NCI-H526 treated with DMSO at 0.1 percent for 48 hours (cell line): ENCODE results near the gene CRB1.
"Not testable (repeated sequence)": the region's sequence is repeated elsewhere in the genome, so short reads cannot be mapped to it uniquely, and the experiment has no call there.

ENCODE experiments used
- DNase-seq: peaks from one replicate; lab custom pipeline; 2025; lab: John Stamatoyannopoulos, UW

Gene CRB1

GRCh38 chr1:197400522-197400902 is 132.5 kb downstream of the CRB1 start:
- DNase-seq: no peak

GRCh38 chr1:197402189-197402588 is 134.1 kb downstream of the CRB1 start:
- DNase-seq: no peak

GRCh38 chr1:197404774-197405173 is 136.7 kb downstream of the CRB1 start:
- DNase-seq: not testable (repeated sequence)

- not testable (repeated sequence) for DNase-seq
Measured at GRCh38 chr1:197405614-197406013, 137.6 kb downstream of the CRB1 start.

GRCh38 chr1:197413564-197413963 is 145.5 kb downstream of the CRB1 start:
- no peak for DNase-seq

- no peak for DNase-seq
Measured at GRCh38 chr1:197415221-197415620, 147.2 kb downstream of the CRB1 start.

- no peak for DNase-seq
Measured at GRCh38 chr1:197418693-197419092, 150.6 kb downstream of the CRB1 start.

- no peak for DNase-seq
Measured at GRCh38 chr1:197422993-197423392, 154.9 kb downstream of the CRB1 start.

- DNase-seq: no peak
Measured at GRCh38 chr1:197424380-197424779, 156.3 kb downstream of the CRB1 start.

- no peak for DNase-seq
Measured at GRCh38 chr1:197429372-197429771, 161.3 kb downstream of the CRB1 start.

GRCh38 chr1:197435224-197435623 is 167.2 kb downstream of the CRB1 start:
- DNase-seq: no peak

- no peak for DNase-seq
Measured at GRCh38 chr1:197437601-197438000, 169.5 kb downstream of the CRB1 start.

GRCh38 chr1:197438010-197438790 is 170.1 kb downstream of the CRB1 start:
- DNase-seq: no peak

GRCh38 chr1:197439708-197440280 is 171.7 kb downstream of the CRB1 start:
- no peak for DNase-seq

- no peak for DNase-seq
Measured at GRCh38 chr1:197440715-197441114, 172.7 kb downstream of the CRB1 start.

- no peak for DNase-seq
Measured at GRCh38 chr1:197441999-197442414, 174.0 kb downstream of the CRB1 start.

GRCh38 chr1:197444755-197445154 is 176.7 kb downstream of the CRB1 start:
- no peak for DNase-seq

GRCh38 chr1:197448121-197448779 is 180.2 kb downstream of the CRB1 start:
- no peak for DNase-seq

GRCh38 chr1:197451381-197451780 is 183.3 kb downstream of the CRB1 start:
- no peak for DNase-seq

GRCh38 chr1:197453376-197454058 is 185.5 kb downstream of the CRB1 start:
- DNase-seq: no peak

- DNase-seq: no peak
Measured at GRCh38 chr1:197462539-197462938, 194.5 kb downstream of the CRB1 start.

- peak; percentile 2 for DNase-seq
Measured at GRCh38 chr1:197463142-197463541, 195.1 kb downstream of the CRB1 start.

GRCh38 chr1:197464044-197464443 is 196.0 kb downstream of the CRB1 start:
- DNase-seq: no peak
